Astrocyte of the spinal cord (primary cell): ENCODE data around the gene CGB1.

Source experiments
- DNase-seq: peaks from one replicate; pipeline ENCODE4 v3.0.0; 2011; ENCODE audit warnings: low read depth, low spot score
- H3K4me3 ChIP-seq: 2 replicates; pipeline ENCODE4 v1.5.1; 2011; ENCODE audit warnings: low read depth, mild to moderate bottlenecking, low read length, moderate library complexity
- CTCF ChIP-seq: IDR thresholded peaks from 2 replicates; pipeline ENCODE4 v1.5.1; 2012; ENCODE audit warnings: low read depth, mild to moderate bottlenecking, low read length, inconsistent platforms
- in situ Hi-C: cut with HindIII; loops from 2 replicates; pipeline ENCODE4 v1.10.0; 2017; ENCODE audit warnings: low sequenced_read_pairs

Gene CGB1

GRCh38 chr19:49009828-49010227, 26.9 kb downstream of the CGB1 start:
- DNase-seq = no peak
- TF ChIP-seq CTCF = no peak
- no peak overlapping the region for H3K4me3 ChIP-seq
- in situ Hi-C loops = no loop called here

GRCh38 chr19:49006905-49007304, 29.8 kb downstream of the CGB1 start:
- H3K4me3 ChIP-seq = no peak overlapping the region
- no peak for TF ChIP-seq CTCF
- no peak for DNase-seq
- in situ Hi-C loops = no loop called here

- no peak for DNase-seq
- TF ChIP-seq CTCF = no peak
- H3K4me3 ChIP-seq = no peak overlapping the region
- in situ Hi-C loops = no loop called here
These were observed 31.6 kb downstream of the CGB1 start for GRCh38 chr19:49004964-49005614.

GRCh38 chr19:49004133-49004532, 32.6 kb downstream of the CGB1 start:
- in situ Hi-C loops = no loop called here
- H3K4me3 ChIP-seq = no peak overlapping the region
- no peak for TF ChIP-seq CTCF
- DNase-seq = no peak

GRCh38 chr19:48999481-49000325, 37.0 kb downstream of the CGB1 start:
- peak; percentile 73 for DNase-seq
- in situ Hi-C loops = no loop called here
- peak; percentile 89 for TF ChIP-seq CTCF
- H3K4me3 ChIP-seq = no peak overlapping the region

- DNase-seq = peak; percentile 49
- H3K4me3 ChIP-seq = no peak overlapping the region
- in situ Hi-C loops = no loop called here
- TF ChIP-seq CTCF = peak; percentile 68
These were observed 38.7 kb downstream of the CGB1 start for GRCh38 chr19:48997972-48998371.
